SK-N-SH treated with all-trans-retinoic acid at 6 μM for 48 hours (cell line): ENCODE data around the gene GPC6.

Source experiments
- SNAI2 ChIP-seq: fragments of 250-450 bp; sonication (Bioruptor Pico); IDR thresholded peaks from 2 replicates; pipeline ENCODE4 v1.5.0; 2020; ENCODE audit warnings: mild to moderate bottlenecking, moderate library complexity
- TOX ChIP-seq: fragments of 250-450 bp; sonication (Bioruptor Pico); IDR thresholded peaks from 2 replicates; pipeline ENCODE4 v1.8.0; 2021; ENCODE audit warnings: mild to moderate bottlenecking, moderate library complexity, borderline replicate concordance
- ZFP3 ChIP-seq: fragments of 250-450 bp; sonication (Bioruptor Pico); IDR thresholded peaks from 2 replicates; pipeline ENCODE4 v1.5.0; 2020; ENCODE audit warnings: mild to moderate bottlenecking, moderate library complexity
- TF ChIP-seq, protein P1 (sequence below): fragments of 250-450 bp; sonication (Bioruptor Pico); IDR thresholded peaks from 2 replicates; pipeline ENCODE4 v1.8.0; 2020; ENCODE audit warnings: mild to moderate bottlenecking, moderate library complexity, borderline replicate concordance
- TF ChIP-seq, protein P2 (sequence below): fragments of 250-450 bp; sonication (Bioruptor Pico); IDR thresholded peaks from 2 replicates; pipeline ENCODE4 v1.5.0; 2020; ENCODE audit warnings: mild to moderate bottlenecking, moderate library complexity
- TF ChIP-seq, protein P3 (sequence below): fragments of 250-450 bp; sonication (Bioruptor Pico); IDR thresholded peaks from 2 replicates; pipeline ENCODE4 v1.5.1; 2020; ENCODE audit warnings: low read depth, mild to moderate bottlenecking, moderate library complexity

DNA sequence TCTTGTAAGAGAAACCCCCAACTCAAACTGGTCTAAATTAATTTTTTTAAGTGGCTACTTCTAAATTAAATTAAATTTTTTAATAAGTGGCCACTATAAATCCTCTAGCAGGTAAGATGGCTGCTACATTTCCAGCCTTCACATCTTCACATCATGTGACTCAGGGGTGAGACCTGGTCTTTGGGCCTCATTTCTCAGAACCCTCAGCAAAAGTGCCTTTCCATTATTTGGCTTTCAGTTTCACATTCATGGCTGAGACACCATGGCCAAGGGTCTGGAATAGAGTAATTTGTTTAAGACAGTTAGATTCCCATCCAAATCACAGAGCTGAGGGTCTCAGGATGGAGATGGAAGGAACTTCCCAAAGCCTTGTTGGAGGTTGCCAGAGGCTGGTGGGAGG is 1205.4 kb downstream of the GPC6 start:
- TF ChIP-seq, protein P1, sequence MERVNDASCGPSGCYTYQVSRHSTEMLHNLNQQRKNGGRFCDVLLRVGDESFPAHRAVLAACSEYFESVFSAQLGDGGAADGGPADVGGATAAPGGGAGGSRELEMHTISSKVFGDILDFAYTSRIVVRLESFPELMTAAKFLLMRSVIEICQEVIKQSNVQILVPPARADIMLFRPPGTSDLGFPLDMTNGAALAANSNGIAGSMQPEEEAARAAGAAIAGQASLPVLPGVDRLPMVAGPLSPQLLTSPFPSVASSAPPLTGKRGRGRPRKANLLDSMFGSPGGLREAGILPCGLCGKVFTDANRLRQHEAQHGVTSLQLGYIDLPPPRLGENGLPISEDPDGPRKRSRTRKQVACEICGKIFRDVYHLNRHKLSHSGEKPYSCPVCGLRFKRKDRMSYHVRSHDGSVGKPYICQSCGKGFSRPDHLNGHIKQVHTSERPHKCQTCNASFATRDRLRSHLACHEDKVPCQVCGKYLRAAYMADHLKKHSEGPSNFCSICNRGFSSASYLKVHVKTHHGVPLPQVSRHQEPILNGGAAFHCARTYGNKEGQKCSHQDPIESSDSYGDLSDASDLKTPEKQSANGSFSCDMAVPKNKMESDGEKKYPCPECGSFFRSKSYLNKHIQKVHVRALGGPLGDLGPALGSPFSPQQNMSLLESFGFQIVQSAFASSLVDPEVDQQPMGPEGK (CRISPR knock-in tag), result no peak
- TF ChIP-seq ZFP3 (CRISPR knock-in tag) (no peak), TOX (no peak), SNAI2 (CRISPR knock-in tag) (no peak)
- TF ChIP-seq, protein P2, sequence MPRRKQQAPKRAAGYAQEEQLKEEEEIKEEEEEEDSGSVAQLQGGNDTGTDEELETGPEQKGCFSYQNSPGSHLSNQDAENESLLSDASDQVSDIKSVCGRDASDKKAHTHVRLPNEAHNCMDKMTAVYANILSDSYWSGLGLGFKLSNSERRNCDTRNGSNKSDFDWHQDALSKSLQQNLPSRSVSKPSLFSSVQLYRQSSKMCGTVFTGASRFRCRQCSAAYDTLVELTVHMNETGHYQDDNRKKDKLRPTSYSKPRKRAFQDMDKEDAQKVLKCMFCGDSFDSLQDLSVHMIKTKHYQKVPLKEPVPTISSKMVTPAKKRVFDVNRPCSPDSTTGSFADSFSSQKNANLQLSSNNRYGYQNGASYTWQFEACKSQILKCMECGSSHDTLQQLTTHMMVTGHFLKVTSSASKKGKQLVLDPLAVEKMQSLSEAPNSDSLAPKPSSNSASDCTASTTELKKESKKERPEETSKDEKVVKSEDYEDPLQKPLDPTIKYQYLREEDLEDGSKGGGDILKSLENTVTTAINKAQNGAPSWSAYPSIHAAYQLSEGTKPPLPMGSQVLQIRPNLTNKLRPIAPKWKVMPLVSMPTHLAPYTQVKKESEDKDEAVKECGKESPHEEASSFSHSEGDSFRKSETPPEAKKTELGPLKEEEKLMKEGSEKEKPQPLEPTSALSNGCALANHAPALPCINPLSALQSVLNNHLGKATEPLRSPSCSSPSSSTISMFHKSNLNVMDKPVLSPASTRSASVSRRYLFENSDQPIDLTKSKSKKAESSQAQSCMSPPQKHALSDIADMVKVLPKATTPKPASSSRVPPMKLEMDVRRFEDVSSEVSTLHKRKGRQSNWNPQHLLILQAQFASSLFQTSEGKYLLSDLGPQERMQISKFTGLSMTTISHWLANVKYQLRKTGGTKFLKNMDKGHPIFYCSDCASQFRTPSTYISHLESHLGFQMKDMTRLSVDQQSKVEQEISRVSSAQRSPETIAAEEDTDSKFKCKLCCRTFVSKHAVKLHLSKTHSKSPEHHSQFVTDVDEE, result no peak
- TF ChIP-seq, protein P3, sequence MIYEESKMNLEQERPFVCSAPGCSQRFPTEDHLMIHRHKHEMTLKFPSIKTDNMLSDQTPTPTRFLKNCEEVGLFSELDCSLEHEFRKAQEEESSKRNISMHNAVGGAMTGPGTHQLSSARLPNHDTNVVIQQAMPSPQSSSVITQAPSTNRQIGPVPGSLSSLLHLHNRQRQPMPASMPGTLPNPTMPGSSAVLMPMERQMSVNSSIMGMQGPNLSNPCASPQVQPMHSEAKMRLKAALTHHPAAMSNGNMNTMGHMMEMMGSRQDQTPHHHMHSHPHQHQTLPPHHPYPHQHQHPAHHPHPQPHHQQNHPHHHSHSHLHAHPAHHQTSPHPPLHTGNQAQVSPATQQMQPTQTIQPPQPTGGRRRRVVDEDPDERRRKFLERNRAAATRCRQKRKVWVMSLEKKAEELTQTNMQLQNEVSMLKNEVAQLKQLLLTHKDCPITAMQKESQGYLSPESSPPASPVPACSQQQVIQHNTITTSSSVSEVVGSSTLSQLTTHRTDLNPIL, result no peak
